Measurements from ENCODE around the gene DTD1. TPM values are rescaled to one million over a fixed set of nuclear protein-coding genes. Genes with fewer than 3 reads are reported as not detected.

DTD1 gene
- total and polyA plus RNA-seq, 2 of the 13 experiments (the other 11 are each of a cell fraction or from before 2014, with no cell fraction given): 41.2 to 79.3 TPM

DNA sequence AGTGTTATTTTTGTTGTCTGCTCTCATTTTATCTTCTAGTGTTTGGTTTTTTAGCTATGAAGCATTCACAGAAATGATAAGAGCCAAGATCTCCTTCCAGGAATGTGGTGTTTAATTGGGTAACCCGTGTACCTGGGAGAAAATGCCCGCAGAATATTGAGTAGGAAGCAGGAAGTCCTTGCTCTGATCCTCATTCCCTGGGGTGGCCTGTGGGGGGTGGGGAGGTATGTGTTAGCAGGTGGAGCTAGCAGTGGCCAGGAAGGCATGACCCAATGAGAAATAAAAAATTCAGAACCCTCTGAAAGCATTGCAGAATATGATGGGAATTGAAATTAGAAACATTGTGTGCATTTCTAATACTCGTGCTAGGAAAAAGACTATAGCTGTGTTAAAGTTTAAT lies 100.8 kb downstream of the DTD1 start:
- Histone ChIP-seq H3K36me3 (replicated peaks in 1 of 2; ENCODE audit: control insufficient read depth in 1 of 2, insufficient read depth in 2 of 2, low read length in 2 of 2) (no peaks in the 10 kb centered on the region), H3K27me3 (ENCODE audit: control insufficient read depth in 1 of 2, insufficient read depth in 2 of 2, low read length in 2 of 2) (no peaks in the 10 kb centered on the region), H2AFZ (ENCODE audit: low read length) (no peak overlapping the region), H3K79me2 (ENCODE audit: insufficient read depth, low read length) (no peaks in the 10 kb centered on the region), H3K9me3 (ENCODE audit: low read length) (no peaks in the 10 kb centered on the region), H3K9ac (ENCODE audit: insufficient read depth, low read depth, low read length) (no peak overlapping the region), H3K4me3 (replicated peaks in 1 of 3; ENCODE audit: insufficient read depth in 1 of 3, low read depth in 2 of 3, low read length in 3 of 3) (no peak overlapping the region), H3K27ac (ENCODE audit: extremely low read length, insufficient read depth, low read length) (no peak overlapping the region), H4K20me1 (ENCODE audit: insufficient read depth, low read length) (no peaks in the 10 kb centered on the region), H3K4me1 (ENCODE audit: insufficient read depth, low read length) (peaks cover 14% of the 10 kb centered on the region), H3K4me2 (ENCODE audit: low read depth, low read length) (no peak overlapping the region)
- intact Hi-C loops (cut with micrococcal nuclease; ENCODE audit: unreplicated experiment): no loop called here
- ATAC-seq (no peak), DNase-seq (ENCODE audit: low spot score) (no peak), FAIRE-seq (no peak)
- no TSS peak for BruUV-seq (replicated peaks)
- in situ Hi-C loops (cut with HindIII; ENCODE audit: extremely low pct_ligation_motif_present, low pct_unique_long_range_greater_than_20kb): no loop called here
- 93% methylated on average over 3 of the region's 3 CpGs for WGBS (ENCODE audit: low lambda C conversion rate)
- POLR2A ChIA-PET: no interaction called here
- CTCF ChIA-PET (ENCODE audit: low intra/inter-chr PET ratio, low total read pairs): no interaction called here
- no peak for TF ChIP-seq NFE2L1 (CRISPR knock-in tag; IDR thresholded peaks at IDR 0.05; ENCODE audit: borderline replicate concordance)

DNA sequence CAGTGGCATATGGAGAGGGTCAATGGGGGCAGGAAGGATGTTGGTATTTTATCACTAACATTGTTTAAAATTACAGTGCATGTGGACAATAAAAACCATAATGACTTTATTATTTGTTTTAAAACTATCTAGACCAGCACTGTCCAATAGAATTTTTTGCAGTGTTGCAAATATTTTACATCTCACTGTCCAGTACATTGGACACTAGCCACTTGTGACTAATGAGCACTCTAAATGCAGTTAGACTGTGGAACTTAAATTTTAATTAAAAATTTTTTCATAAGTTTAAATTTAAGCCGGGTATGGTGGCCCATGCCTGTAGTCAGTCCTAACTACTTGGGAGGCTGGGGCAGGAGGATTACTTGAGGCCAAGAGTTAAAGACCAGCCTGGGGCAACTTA lies 101.7 kb downstream of the DTD1 start:
- Histone ChIP-seq H3K79me2 (ENCODE audit: insufficient read depth, low read length) (no peaks in the 10 kb centered on the region), H3K27ac (ENCODE audit: extremely low read length, insufficient read depth, low read length) (no peak overlapping the region), H3K4me2 (ENCODE audit: low read depth, low read length) (no peak overlapping the region), H3K4me1 (ENCODE audit: insufficient read depth, low read length) (peaks cover 12% of the 10 kb centered on the region), H3K4me3 (replicated peaks in 1 of 3; ENCODE audit: insufficient read depth in 1 of 3, low read depth in 2 of 3, low read length in 3 of 3) (no peak overlapping the region), H4K20me1 (ENCODE audit: insufficient read depth, low read length) (no peaks in the 10 kb centered on the region), H3K27me3 (ENCODE audit: control insufficient read depth in 1 of 2, insufficient read depth in 2 of 2, low read length in 2 of 2) (no peaks in the 10 kb centered on the region), H3K9ac (ENCODE audit: insufficient read depth, low read depth, low read length) (no peak overlapping the region), H3K36me3 (replicated peaks in 1 of 2; ENCODE audit: control insufficient read depth in 1 of 2, insufficient read depth in 2 of 2, low read length in 2 of 2) (no peaks in the 10 kb centered on the region), H3K9me3 (ENCODE audit: low read length) (no peaks in the 10 kb centered on the region), H2AFZ (ENCODE audit: low read length) (no peak overlapping the region)
- FAIRE-seq (no peak), DNase-seq (ENCODE audit: low spot score) (no peak), ATAC-seq (no peak)
- BruUV-seq (replicated peaks): no TSS peak
- intact Hi-C loops (cut with micrococcal nuclease; ENCODE audit: unreplicated experiment) (no loop called here), in situ Hi-C loops (cut with HindIII; ENCODE audit: extremely low pct_ligation_motif_present, low pct_unique_long_range_greater_than_20kb) (no loop called here)
- ChIA-PET CTCF (ENCODE audit: low intra/inter-chr PET ratio, low total read pairs) (no interaction called here), POLR2A (no interaction called here)
- whole genome bisulfite sequencing (ENCODE audit: low lambda C conversion rate): 89% methylated on average over 1 of the region's 1 CpG
- no peak for TF ChIP-seq PHF5A (CRISPR knock-in tag; IDR thresholded peaks at IDR 0.05; ENCODE audit: low read depth, unreplicated experiment)
- no peak for TF ChIP-seq KMT2A (CRISPR knock-in tag; IDR thresholded peaks at IDR 0.05)
- no peak for TF ChIP-seq ZNF589 (CRISPR knock-in tag; conservative IDR thresholded peaks at IDR 0.05)
- no peak for TF ChIP-seq BCL6 (CRISPR knock-in tag; IDR thresholded peaks at IDR 0.05)
- TF ChIP-seq SP5 (CRISPR knock-in tag; IDR thresholded peaks at IDR 0.05; ENCODE audit: borderline replicate concordance, low read depth): no peak
- no peak for TF ChIP-seq FIP1L1 (IDR thresholded peaks at IDR 0.05; ENCODE audit: borderline replicate concordance, insufficient read depth, low read depth, low read length)
- TF ChIP-seq, protein P1, sequence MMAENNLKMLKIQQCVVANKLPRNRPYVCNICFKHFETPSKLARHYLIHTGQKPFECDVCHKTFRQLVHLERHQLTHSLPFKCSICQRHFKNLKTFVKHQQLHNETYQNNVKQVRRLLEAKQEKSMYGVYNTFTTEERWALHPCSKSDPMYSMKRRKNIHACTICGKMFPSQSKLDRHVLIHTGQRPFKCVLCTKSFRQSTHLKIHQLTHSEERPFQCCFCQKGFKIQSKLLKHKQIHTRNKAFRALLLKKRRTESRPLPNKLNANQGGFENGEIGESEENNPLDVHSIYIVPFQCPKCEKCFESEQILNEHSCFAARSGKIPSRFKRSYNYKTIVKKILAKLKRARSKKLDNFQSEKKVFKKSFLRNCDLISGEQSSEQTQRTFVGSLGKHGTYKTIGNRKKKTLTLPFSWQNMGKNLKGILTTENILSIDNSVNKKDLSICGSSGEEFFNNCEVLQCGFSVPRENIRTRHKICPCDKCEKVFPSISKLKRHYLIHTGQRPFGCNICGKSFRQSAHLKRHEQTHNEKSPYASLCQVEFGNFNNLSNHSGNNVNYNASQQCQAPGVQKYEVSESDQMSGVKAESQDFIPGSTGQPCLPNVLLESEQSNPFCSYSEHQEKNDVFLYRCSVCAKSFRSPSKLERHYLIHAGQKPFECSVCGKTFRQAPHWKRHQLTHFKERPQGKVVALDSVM (CRISPR knock-in tag; IDR thresholded peaks at IDR 0.05): no peak
- TF ChIP-seq PCBP2 (optimal IDR thresholded peaks at IDR 0.05; ENCODE audit: low read depth, low read length, poor library complexity, severe bottlenecking): no peak
- TF ChIP-seq, protein P2, sequence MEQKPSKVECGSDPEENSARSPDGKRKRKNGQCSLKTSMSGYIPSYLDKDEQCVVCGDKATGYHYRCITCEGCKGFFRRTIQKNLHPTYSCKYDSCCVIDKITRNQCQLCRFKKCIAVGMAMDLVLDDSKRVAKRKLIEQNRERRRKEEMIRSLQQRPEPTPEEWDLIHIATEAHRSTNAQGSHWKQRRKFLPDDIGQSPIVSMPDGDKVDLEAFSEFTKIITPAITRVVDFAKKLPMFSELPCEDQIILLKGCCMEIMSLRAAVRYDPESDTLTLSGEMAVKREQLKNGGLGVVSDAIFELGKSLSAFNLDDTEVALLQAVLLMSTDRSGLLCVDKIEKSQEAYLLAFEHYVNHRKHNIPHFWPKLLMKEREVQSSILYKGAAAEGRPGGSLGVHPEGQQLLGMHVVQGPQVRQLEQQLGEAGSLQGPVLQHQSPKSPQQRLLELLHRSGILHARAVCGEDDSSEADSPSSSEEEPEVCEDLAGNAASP (CRISPR knock-in tag; IDR thresholded peaks at IDR 0.05; ENCODE audit: borderline replicate concordance): no peak
- no peak for TF ChIP-seq ZNF138 (CRISPR knock-in tag; IDR thresholded peaks at IDR 0.05; ENCODE audit: low read depth)
- TF ChIP-seq ATF7 (IDR thresholded peaks at IDR 0.05): no peak
- TF ChIP-seq ATF7 (CRISPR knock-in tag; IDR thresholded peaks at IDR 0.05): no peak
